ENCODE results near the gene SAP25. TPM values are rescaled to one million over a fixed set of nuclear protein-coding genes. Genes with fewer than 3 reads are reported as not detected.

Gene SAP25
- polyA plus RNA-seq (0.46 and 0.52 TPM in 2 replicates), polyA minus RNA-seq (not detected in 2 replicates)

- Histone ChIP-seq H4K20me1 (ENCODE audit: insufficient read depth) (no peaks in the 10 kb centered on the region), H3K4me2 (ENCODE audit: low read length) (no peak within 1 kb of the TSS), H3K27me3 (ENCODE audit: insufficient read depth, low read depth, low read length) (peaks cover 26% of the 10 kb centered on the region), H3K4me3 (ENCODE audit: low read length) (no peak within 1 kb of the TSS), H3K27ac (ENCODE audit: low read length) (no peak within 1 kb of the TSS), H3K79me2 (replicated peaks; ENCODE audit: insufficient read depth, low read length) (no peaks in the 10 kb centered on the region), H2AFZ (ENCODE audit: low read depth, low read length) (no peak within 1 kb of the TSS), H3F3A (ENCODE audit: insufficient read depth, low read length, poor library complexity, severe bottlenecking) (no peaks in the 10 kb centered on the region), H3K36me3 (ENCODE audit: insufficient read depth, low read length) (no peaks in the 10 kb centered on the region), H3K9ac (ENCODE audit: low read length) (no peak within 1 kb of the TSS), H3K9me3 (ENCODE audit: low read length) (no peaks in the 10 kb centered on the region), H3K9me2 (ENCODE audit: insufficient read depth, low read length) (no peaks in the 10 kb centered on the region)
- no peak for TF ChIP-seq TAF1 (IDR thresholded peaks at IDR 0.05; ENCODE audit: low read depth)
- no peak for TF ChIP-seq EP300 (conservative IDR thresholded peaks at IDR 0.05; ENCODE audit: poor library complexity, severe bottlenecking)
- no peak for TF ChIP-seq RAD21 (conservative IDR thresholded peaks at IDR 0.05)
- no peak for TF ChIP-seq POLR2AphosphoS5 (IDR thresholded peaks at IDR 0.05)
- no peak for TF ChIP-seq SMC3 (conservative IDR thresholded peaks at IDR 0.05; ENCODE audit: poor library complexity)
- TF ChIP-seq CTCF (IDR thresholded peaks at IDR 0.05; ENCODE audit: poor library complexity, severe bottlenecking) = no peak
- no peak for TF ChIP-seq EZH2 (IDR thresholded peaks at IDR 0.05; ENCODE audit: borderline replicate concordance, insufficient read depth, low read length, poor library complexity, severe bottlenecking)
- no peak for TF ChIP-seq MXI1 (conservative IDR thresholded peaks at IDR 0.05; ENCODE audit: poor library complexity, severe bottlenecking)
- TF ChIP-seq REST (IDR thresholded peaks at IDR 0.05; ENCODE audit: borderline replicate concordance) = no peak
Observed at GRCh38 chr7:100573691-100574361, at the start of gene SAP25. Gene SAP25 (minus strand): TSS chr7:100573900. CDS start chr7:100573742, 158 bp downstream.

GRCh38 chr7:100621554-100621953, 47.9 kb upstream of the SAP25 start:
- Histone ChIP-seq H2AFZ (ENCODE audit: low read depth, low read length) (no peak overlapping the region), H3K27me3 (ENCODE audit: insufficient read depth, low read depth, low read length) (no peaks in the 10 kb centered on the region), H3K36me3 (ENCODE audit: insufficient read depth, low read length) (no peaks in the 10 kb centered on the region), H3K9me3 (ENCODE audit: low read length) (no peaks in the 10 kb centered on the region), H3K27ac (ENCODE audit: low read length) (no peak overlapping the region), H3K79me2 (replicated peaks; ENCODE audit: insufficient read depth, low read length) (no peaks in the 10 kb centered on the region), H3K4me3 (ENCODE audit: low read length) (no peak overlapping the region), H3F3A (ENCODE audit: insufficient read depth, low read length, poor library complexity, severe bottlenecking) (no peaks in the 10 kb centered on the region), H4K20me1 (ENCODE audit: insufficient read depth) (no peaks in the 10 kb centered on the region), H3K9me2 (ENCODE audit: insufficient read depth, low read length) (no peaks in the 10 kb centered on the region), H3K9ac (ENCODE audit: low read length) (no peak overlapping the region), H3K4me2 (ENCODE audit: low read length) (no peak overlapping the region)
- TF ChIP-seq TAF1 (IDR thresholded peaks at IDR 0.05; ENCODE audit: low read depth) (no peak), SMC3 (conservative IDR thresholded peaks at IDR 0.05; ENCODE audit: poor library complexity) (no peak), MXI1 (conservative IDR thresholded peaks at IDR 0.05; ENCODE audit: poor library complexity, severe bottlenecking) (no peak), CTCF (IDR thresholded peaks at IDR 0.05; ENCODE audit: poor library complexity, severe bottlenecking) (no peak), POLR2AphosphoS5 (IDR thresholded peaks at IDR 0.05) (no peak), EZH2 (IDR thresholded peaks at IDR 0.05; ENCODE audit: borderline replicate concordance, insufficient read depth, low read length, poor library complexity, severe bottlenecking) (no peak), RAD21 (conservative IDR thresholded peaks at IDR 0.05) (no peak), EP300 (conservative IDR thresholded peaks at IDR 0.05; ENCODE audit: poor library complexity, severe bottlenecking) (no peak), REST (IDR thresholded peaks at IDR 0.05; ENCODE audit: borderline replicate concordance) (no peak)
